HG03571 (cell line): ENCODE measurements around the gene HLA-E.
"Not testable (repeated sequence)": the region's sequence is repeated elsewhere in the genome, so short reads cannot be mapped to it uniquely, and the experiment has no call there.

Experiments
- ATAC-seq: cut with Tn5 transposase; IDR thresholded peaks from one replicate; pipeline ENCODE4 v1.9.1; 2021; ENCODE audit not compliant: unreplicated experiment

The HLA-E gene

DNA sequence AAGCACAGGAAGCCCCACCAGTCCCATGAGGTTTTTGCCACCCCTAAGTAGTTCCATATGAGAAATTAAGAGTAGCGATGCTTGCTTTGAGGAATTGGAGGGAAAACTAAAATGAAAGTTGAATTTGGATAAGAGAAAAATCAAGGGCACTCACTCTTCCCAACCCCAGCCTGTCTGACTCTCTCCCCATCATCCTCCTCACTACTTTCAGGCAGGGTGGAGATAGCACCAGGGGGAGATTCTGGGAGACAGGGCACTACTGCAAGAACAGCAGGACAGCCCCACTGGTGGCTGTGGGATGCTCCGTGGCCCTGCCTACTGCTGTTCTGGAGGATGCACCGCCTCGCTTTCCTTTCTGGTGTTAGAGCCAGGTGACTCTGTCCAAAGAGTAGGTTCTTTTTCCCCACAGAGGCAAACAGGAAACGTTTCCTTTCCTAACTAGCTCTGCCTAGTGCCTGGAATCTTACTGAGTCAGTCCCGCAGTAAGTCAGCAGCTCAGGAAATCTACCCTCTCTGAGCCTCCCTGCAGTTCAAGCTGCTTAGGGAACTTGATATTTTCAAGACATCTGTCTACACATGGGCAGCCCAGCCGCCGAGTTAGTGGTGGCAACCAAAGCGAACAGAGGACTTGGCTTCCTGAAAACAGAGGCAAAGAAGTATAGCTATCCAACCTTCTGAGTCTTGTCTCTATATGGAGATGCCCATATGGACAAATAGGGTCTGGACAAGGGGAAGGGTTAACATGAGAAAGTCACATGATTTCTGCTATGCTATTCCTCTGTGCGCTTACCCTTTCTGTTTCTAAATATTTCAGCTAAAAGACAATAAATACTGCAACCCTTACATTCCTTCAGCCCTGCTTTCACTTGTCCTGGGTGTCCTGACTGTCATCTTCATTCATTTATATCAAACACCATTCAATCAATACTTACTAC is 11.4 kb downstream of the HLA-E start:
- ATAC-seq, result no peak

DNA sequence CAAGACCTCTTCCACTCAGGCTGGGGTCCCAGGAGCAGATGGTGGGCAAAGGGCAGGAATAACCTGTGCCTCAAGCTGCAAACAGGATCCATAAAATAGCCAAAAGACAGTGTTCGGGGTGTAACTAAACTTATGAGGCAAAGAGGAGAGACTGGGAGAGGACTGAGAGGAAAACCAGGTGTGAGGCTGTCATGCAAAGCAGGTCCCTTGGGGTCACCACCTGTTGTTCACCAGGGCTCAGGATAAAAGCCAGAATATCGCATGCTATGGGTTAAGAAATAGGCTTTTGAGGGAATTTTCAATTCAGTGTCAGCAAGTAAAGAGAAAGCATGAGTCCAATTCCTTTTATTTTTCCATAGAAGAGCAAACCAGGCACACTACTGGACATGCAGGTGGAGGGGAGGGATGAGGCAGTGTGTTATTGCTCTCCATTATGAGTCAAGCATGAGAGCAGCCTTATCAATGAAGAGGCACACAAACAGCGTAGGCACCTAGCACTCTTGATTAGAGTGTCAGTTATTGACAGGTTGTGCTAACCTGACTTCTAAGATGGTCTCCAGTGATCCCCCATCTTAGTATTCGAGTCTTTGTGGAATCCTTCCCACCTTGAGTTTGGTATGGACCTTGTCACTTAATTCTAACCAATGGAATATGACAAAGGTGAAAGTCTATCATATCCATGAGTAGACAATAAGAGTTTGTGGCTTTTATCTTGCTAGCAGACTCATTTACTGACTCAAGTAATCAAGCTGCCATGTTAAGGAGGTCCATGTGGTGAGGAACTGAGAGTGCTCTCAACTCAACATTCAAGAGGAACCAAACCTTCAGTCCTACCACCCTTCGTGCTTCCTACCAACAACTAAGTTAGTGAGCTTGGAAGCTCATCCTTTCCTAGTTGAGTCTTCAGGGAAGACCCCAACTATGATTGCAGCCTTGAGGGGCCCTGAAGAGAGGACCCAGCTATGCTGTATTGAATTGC is 18.8 kb downstream of the HLA-E start:
- ATAC-seq, result no peak

DNA sequence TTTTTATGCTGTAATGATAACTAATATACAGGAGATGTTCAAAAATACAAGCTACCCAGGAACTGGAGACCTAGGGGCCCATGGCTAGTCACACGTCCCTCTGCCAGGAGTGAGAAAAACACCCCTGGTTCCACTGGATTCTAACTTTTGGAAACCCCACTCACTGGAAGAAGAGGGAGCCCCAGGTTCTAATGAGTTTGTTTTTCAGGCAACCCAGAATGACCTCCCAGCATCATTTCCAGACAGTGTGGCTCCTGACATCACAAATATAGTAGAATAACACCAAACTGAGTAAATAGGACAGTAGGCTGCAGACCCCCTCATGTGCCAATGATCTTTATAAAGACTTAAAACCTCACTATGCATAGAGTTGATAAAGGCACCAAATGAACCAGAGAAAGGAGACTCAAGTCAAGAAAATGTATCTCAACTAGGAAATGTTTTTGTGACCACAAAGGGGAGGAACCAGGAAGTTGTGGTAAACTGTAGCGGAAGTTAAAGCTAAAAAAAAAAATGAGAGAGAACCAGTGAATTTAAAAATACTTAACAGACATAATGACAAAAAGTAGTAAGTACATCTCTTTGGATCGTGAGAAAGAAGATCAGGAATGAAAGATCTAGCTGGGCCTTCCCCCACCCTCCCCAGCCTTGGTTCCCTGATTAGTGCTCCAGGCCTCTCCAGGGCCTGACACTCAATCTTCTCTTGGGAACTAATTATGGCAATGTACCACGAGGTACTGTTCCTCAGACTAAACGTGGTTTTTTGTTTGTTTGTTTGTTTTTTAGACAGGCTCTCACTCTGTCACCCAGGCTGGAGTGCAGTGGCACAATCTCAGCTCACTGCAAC is 19.8 kb downstream of the HLA-E start:
- peak; percentile 46 for ATAC-seq

DNA sequence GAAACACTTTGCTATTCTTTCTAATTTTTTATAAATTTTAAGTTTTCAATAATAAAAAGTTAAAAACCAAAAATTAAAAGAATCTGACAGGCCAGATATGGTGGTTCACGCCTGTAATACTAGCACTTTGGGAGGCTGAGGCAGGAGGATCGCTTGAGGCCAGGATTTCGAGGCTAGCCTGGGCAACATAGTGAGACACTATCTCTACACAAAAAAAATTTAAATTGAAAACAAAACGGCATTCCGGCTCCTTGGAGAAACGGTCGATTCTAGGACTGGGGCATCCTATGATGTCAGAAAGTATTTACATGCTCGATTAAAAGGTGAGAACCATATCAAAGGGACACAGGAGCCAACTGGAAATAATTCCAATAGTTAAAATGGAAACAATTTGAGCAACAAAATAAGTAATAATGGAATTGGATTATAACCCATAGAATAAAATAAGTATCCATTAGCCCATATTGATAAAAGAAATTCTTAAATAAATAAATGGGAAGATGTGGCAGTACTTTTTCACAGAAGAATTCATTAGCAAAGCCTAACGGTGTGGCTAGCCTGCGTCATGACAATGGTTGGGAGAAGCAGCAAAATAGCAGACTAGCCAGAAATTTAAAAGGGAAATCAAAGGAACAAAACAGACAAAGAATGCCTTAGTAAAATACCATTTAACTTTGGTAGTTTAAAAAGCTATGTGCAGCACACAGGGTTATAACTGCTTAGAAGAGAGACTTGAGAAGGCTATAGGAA is 21.3 kb downstream of the HLA-E start:
- ATAC-seq, result no peak

DNA sequence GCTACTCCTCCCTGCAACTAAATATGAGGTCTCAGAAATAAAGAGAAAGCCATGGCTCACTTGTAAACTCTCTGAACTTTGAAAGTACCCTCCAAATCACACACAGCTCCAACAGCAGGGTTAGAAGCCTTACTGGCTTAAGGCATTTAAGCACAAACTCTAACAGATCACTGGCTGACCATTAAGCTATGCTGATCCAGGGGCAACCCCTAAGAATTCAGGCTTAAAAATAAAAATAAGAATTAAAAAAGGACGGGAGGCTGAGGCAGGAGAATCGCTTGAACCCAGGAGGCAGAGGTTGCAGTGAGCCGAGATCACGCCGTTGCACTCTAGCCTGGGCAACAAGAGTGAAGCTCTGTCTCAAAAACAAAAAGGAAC is 21.8 kb downstream of the HLA-E start:
- no peak for ATAC-seq

DNA sequence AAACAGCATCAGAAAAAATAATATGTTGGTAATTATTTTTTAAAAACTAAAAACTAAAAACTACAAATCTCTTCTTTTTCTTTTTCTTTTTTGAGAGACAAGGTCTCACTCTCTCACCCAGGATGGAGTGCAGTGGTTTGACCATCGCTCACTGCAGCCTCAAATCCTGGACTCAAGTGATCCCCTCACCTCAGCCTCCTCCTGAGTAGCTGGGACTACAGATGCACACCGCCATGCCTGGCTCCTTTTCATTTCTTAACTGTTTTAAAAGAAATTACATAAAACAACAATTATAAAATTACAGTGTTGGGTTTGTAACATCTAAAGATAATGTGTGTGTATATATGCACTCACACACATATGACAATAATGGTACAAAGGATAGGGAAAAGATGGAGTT is 24.1 kb downstream of the HLA-E start:
- ATAC-seq, result no peak

DNA sequence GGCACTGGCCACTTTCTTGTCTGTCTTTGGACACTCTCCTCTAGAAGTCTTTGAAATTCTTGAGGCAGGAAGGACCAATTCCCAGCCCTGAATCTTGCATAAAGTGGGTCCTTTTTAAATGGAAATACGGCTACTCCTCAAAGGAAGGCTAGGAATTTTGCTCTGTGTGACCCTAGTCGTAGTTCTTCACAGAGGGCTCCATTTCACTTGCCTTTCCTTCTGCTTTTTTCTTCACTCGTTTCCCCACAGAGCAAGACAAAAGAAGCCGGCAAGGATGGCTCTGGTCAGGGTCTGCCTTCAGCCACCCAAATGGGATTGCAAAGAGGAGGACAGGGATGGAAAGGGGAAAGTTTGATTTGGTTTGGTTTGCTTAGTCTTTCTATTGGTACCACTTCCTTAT is 25.8 kb downstream of the HLA-E start:
- no peak for ATAC-seq

DNA sequence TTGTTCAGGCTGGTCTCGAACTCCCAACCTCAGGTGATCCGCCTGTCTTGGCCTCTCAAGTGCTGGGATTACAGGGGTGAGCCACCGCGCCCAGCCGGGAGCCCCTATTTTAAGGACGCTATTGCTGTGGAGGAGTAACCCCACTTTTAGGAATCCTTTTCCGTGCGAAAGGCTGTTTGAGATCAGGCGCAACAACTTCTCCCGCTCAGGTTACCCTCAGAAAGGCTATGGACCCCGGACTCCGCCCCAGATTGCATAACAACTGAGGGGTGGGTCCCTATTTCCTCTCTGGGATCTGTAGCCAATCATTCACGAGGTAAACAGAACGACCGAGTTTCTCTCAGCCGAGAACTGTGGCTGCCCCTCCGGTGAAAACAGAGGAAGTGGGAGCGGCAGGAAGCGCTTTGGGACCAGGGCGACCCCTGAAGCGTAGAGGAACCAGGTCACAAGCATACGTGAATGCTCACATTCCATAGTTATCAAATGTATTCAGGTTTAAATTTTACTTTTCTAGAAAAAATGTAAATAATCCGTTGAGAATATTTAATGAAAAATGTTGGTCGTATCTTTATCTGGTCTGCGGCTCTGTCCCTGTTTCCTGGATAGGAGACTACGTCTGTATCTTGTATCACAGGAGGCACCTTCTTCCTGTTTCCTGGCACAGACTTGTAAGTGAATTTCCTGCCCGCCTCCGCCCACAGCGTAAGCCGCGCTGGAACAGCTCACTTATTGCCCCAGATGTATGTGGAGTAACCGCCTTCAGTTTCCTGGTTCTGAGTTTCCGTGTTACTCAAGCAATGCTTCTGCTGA is 26.8 kb downstream of the HLA-E start:
- ATAC-seq, result peak; percentile 52

DNA sequence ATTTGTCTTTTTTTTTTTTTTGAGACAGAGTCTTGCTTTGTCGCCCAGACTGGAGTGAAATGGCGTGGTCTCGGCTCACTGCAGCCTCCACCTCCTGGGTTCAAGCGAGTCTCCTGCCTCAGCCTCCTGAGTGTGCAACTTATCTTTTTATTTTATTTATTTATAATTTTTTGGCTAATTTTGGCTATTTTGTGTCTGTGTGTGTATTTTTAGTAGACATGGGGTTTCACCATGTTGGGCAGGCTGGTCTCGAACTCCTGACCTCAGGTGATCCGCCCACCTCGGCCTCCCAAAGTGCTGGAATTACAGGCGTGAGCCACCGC is 27.4 kb downstream of the HLA-E start:
- ATAC-seq, result not testable (repeated sequence)

DNA sequence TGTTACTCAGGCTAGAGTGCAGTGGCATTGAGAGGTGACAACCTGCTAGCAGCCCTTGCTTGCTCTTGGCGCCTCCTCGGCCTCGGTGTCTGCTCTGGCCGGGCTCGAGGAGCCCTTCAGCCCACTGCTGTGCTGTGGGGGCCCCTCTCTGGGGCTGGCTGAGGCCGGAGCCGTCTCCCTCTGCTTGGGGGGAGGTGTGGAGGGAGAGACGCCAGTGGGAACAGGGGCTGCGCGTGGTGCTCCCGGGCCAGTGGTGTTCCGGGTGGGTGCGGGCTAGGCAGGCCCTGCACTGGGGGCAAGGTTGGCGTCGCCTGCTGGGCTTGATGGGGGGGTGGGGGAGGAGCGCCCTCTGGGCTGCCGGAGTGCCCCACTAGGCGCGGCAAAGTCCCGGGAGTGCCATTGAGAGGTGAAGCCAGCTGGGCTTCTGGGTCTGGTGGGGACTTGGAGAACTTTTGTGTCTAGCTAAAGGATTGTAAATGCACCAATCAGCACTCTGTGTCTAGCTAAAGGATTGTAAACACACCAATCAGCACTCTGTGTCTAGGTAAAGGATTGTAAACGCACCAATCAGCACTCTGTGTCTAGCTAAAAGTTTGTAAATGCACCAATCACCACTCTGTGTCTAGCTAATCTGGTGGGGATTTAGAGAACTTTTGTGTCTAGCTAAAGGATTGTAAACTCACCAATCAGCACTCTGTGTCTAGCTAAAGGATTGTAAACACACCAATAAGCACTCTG is 28.6 kb downstream of the HLA-E start:
- ATAC-seq, result not testable (repeated sequence)

DNA sequence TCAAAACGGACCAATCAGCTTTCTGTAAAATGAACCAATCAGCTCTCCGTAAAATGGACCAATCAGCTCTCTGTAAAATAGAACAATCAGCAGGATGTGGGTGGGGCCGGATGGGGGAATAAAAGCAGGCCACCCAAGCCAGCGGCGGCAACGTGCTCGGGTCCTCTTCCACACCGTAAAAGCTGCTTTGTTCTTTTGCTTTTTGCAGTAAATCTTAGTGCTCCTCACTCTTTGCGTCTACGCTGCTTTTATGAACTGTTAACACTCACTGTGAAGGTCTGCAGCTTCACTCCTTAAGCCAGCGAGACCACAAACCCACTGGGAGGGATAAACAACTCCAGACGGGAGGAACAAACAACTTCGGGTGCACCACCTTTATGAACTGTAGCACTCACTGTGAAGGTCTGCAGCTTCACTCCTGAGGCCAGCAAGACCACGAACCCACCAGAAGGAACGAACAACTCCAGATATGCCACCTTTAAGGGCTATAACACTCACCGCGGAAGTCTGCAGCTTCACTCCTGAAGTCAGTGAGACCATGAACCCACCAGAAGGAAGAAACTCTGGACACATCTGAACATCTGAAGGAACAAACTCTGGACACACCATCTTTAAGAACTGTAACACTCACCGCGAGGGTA is 29.3 kb downstream of the HLA-E start:
- ATAC-seq, result not testable (repeated sequence)

DNA sequence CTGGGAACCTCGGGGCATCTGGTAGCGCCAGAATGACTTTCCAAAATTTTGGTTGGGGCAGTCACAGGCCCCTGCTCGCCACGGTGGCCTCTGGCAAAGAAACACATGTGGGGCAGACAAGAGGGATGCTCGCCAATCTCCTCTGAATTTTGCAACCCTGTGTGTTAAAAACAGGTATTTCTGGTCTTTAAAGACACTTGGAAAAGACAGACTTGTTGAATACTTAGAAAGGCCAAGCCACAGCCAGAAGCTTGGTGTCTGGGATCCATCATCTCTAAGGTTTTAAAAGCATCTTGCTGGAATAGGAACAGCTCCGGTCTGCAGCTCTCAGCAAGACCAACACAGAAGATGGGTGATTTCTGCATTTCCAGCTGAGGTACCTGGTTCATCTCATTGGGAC is 31.2 kb downstream of the HLA-E start:
- ATAC-seq, result no peak

DNA sequence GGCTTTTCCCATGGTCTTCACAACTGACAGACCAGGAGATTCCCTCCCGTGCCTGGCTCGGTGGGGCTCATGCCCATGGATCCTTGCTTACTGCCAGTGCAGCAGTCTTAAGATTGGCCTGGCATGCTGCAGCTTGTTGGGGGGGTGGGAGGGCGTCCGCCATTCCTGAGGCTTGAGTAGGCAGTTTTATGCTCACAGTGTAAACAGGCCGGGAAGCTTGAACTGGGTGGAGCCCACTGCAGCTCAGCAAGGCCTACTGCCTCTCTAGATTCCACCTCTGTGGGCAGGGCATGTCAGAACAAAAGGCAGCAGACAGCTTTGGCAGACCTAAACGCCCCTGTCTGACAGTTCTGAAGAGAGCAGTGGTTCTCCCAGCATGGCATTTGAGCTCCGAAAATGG is 31.8 kb downstream of the HLA-E start:
- ATAC-seq, result not testable (repeated sequence)

DNA sequence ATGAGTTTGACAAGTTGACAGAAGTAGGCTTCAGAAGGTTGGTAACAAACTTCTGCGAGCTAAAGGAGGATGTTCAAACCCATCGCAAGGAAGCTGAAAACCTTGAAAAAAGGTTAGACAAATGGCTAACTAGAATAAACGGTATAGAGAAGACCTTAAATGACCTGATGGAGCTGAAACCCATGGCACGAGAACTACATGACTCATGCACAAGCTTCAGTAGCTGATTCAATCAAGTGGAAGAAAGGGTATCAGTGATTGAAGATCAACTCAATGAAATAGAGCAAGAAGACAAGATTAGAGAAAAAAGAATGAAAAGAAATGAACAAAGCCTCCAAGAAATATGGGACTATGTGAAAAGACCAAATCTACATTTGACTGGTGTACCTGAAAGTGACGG is 32.6 kb downstream of the HLA-E start:
- ATAC-seq, result not testable (repeated sequence)

DNA sequence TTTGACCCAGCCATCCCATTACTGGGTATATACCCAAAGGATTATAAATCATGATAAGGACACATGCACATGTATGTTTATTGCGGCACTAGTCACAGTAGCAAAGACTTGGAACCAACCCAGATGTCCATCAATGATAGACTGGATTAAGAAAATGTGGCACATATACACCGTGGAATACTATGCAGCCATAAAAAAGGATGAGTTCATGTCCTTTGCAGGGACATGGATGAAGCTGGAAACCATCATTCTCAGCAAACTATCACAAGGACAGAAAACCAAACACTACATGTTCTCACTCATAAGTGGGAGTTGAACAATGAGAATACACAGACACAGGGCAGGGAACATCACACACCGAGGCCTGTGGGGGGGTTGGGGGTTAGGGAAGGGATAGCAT is 37.1 kb downstream of the HLA-E start:
- ATAC-seq, result not testable (repeated sequence)

DNA sequence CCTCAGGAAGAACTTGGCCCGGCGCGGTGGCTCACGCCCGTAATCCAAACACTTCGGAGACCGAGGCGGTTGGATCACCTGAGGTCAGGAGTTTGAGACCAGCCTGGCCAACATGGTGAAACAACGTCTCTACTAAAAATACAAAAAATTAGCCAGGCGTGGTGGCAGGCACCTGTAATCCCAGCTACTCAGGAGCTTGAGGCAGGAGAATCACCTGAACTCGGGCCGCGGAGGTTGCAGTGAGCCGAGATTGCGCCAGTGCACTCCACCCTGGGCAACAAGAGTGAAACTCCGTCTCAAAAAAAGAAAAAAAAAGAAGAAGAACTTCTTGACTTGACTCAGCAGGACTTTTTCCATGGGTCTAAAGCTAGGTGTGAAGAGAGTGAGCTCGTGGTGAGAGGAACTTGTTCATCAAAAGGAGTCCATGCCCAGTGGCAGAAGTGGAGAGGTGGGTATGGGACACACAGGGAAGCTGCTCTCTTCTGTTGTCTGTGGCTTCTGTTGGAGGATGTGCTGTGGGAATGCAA is 40.1 kb downstream of the HLA-E start:
- not testable (repeated sequence) for ATAC-seq

DNA sequence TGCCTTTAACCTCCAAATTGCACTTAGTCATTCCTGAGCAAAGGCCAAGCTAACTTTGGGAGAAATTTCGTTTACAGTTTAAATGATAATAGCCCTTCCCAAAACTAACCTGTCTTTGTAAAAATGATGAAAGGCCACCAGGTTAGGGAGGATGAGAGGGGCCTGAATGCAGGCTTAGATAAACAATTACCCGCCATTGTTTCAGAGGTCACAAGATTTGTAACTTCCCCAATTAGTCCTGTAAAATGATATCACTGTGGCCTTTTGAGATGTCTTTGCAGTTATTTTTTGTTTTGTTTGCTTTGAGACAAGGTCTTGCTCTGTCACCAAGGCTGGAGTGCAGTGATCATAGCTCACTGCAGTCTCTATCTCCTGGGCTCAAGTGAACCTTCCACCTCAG is 40.7 kb downstream of the HLA-E start:
- ATAC-seq, result no peak
